HG03432 (cell line): Measurements from ENCODE around the gene EMC7.
"Not testable (repeated sequence)": the region's sequence is repeated elsewhere in the genome, so short reads cannot be mapped to it uniquely, and the experiment has no call there.

Experiments used
- ATAC-seq: cut with Tn5 transposase; IDR thresholded peaks from one replicate; pipeline ENCODE4 v1.9.1; 2021; ENCODE audit warnings: mild to moderate bottlenecking, moderate library complexity; ENCODE audit not compliant: unreplicated experiment

The EMC7 gene

GRCh38 chr15:34101366-34102174, at the start of gene EMC7, which contains the start of gene PGBD4:
Gene EMC7, minus strand, starts transcription at chr15:34101862. Its CDS starts 23 bp downstream, at chr15:34101839.
Gene PGBD4, plus strand, starts transcription at chr15:34102083. Its CDS starts 449 bp downstream, at chr15:34102532.
- peak; percentile 98 for ATAC-seq

GRCh38 chr15:34147371-34148140, 45.9 kb upstream of the EMC7 start:
- ATAC-seq, result no peak

- ATAC-seq, result no peak
Observed at GRCh38 chr15:34133511-34133910, 31.8 kb upstream of the EMC7 start.

GRCh38 chr15:34132881-34133280, 31.2 kb upstream of the EMC7 start:
- no peak for ATAC-seq

- ATAC-seq, result no peak
Observed at GRCh38 chr15:34128898-34129297, 27.2 kb upstream of the EMC7 start.

- no peak for ATAC-seq
Observed at GRCh38 chr15:34126522-34126921, 24.9 kb upstream of the EMC7 start.

GRCh38 chr15:34125945-34126344, 24.3 kb upstream of the EMC7 start:
- no peak for ATAC-seq

- ATAC-seq, result no peak
Observed at GRCh38 chr15:34124651-34125050, 23.0 kb upstream of the EMC7 start.

GRCh38 chr15:34122771-34123183, 21.1 kb upstream of the EMC7 start:
- no peak for ATAC-seq

GRCh38 chr15:34121786-34122185, 20.1 kb upstream of the EMC7 start:
- not testable (repeated sequence) for ATAC-seq

GRCh38 chr15:34120420-34120819, 18.8 kb upstream of the EMC7 start:
- ATAC-seq, result not testable (repeated sequence)

- no peak for ATAC-seq
Observed at GRCh38 chr15:34119291-34119690, 17.6 kb upstream of the EMC7 start.

- ATAC-seq, result no peak
Observed at GRCh38 chr15:34116620-34117019, 15.0 kb upstream of the EMC7 start.

GRCh38 chr15:34114739-34115138, 13.1 kb upstream of the EMC7 start:
- ATAC-seq, result no peak

- no peak for ATAC-seq
Observed at GRCh38 chr15:34114215-34114614, 12.6 kb upstream of the EMC7 start.

- ATAC-seq, result no peak
Observed at GRCh38 chr15:34111488-34111887, 9.8 kb upstream of the EMC7 start.

GRCh38 chr15:34109797-34110663, 8.4 kb upstream of the EMC7 start:
- ATAC-seq, result no peak

GRCh38 chr15:34107315-34107714, 5.7 kb upstream of the EMC7 start:
- ATAC-seq, result no peak

- ATAC-seq, result no peak
Observed at GRCh38 chr15:34106423-34106822, 4.8 kb upstream of the EMC7 start.

- ATAC-seq, result no peak
Observed at GRCh38 chr15:34102175-34102925, 688 bp upstream of the EMC7 start.
